ENCODE measurements around the gene FRG2.
"Not testable (repeated sequence)": the region's sequence is repeated elsewhere in the genome, so short reads cannot be mapped to it uniquely, and the experiment has no call there.

Gene FRG2

DNA sequence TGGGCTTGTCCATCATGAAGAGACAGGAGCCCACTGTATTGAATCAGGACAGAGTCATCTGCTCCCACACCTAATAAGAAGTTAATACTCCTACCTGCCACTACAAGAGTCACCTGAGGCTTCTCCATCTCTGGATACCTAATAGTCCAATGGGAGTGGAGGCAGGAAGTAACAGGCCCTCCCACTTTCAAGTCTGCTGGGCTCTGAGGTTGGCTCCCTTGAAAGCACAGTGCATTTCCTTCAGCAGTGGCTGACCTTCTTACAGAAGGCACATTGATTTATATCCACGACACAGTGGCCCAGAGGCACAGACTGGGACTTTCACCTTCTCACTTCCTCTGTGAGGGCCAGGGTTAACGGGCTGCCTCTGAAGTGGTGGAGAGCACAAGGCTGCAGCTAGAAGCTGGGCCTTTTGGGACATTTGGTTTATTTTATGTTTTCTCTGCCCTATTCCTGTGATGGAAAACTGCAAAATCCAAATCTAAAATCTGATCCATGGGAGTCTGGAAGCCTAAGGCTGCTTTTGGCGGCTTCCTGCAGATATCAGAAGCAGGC lies 38.1 kb downstream of the FRG2 start:
- H3K4me3 ChIP-seq (ENCODE audit: low read length), result no peak overlapping the region
- H3K27me3 ChIP-seq (ENCODE audit: control insufficient read depth, insufficient read depth, low read length), result no peaks in the 10 kb centered on the region

DNA sequence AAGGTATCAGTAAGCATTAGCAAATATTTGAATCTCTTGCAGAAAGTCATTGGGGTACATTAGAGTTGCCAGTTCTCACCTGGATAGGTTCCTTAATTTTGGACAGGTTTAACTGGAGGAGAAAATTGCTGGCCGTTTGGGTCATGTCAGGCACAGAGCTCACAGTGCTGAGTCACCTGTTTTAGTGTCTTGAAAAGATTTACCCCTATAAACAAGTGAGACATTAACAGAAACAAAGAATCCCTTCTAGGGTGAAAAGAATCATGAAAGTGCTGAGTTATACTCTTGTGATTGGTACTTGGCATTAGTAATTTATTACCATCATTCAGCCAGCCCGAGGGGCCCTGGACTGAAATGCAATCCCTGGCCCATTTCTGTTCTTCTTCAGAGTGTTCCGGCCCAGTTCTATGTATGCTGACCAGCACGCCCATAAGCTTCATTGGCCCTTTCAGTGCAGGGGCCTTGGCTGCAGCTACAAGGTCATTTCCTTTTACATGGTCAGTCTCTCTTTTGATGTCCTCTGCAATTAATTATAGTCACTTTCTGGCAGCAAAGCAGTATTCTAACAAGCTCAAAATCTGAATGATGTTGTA lies 41.3 kb downstream of the FRG2 start:
- H3K9me3 ChIP-seq (ENCODE audit: control insufficient read depth, low read length); H3K4me1 ChIP-seq (ENCODE audit: control insufficient read depth, insufficient read depth, low read length); H3K4me3 ChIP-seq (ENCODE audit: low read length); H3K36me3 ChIP-seq (ENCODE audit: control insufficient read depth, insufficient read depth, low read length); H3K9ac ChIP-seq (ENCODE audit: low read length); H3K27me3 ChIP-seq (ENCODE audit: control insufficient read depth, insufficient read depth, low read length): not testable (repeated sequence)

More for the DNA sequence above, 38.1 kb downstream of the FRG2 start:
- H3K36me3 ChIP-seq (ENCODE audit: control insufficient read depth, insufficient read depth, low read length), result no peaks in the 10 kb centered on the region
- no peaks in the 10 kb centered on the region for H3K9me3 ChIP-seq (ENCODE audit: control insufficient read depth, low read length)
- H3K4me1 ChIP-seq (ENCODE audit: control insufficient read depth, insufficient read depth, low read length), result no peaks in the 10 kb centered on the region
- no peak overlapping the region for H3K9ac ChIP-seq (ENCODE audit: low read length)

DNA sequence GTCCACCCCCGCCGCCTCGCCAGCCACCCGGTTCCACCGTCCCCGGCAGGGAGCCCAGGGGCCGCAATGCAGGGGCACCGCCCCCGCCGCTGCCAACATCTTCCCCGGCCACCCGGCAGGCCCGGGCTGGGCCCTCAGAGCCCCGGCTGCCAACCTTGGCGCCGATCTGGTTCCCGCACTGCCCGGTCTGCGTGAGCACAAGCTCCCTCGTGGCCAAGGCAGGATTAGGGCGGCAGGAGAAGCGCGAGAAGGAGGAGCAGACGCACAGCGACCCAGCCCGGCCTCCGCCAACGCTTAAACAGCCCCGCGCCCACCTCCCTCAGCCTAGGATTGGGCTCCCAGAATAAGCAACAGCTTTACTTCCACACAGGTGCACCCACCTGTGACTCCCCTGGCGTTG lies 42.4 kb downstream of the FRG2 start:
- not testable (repeated sequence) for H3K27me3 ChIP-seq (ENCODE audit: control insufficient read depth, insufficient read depth, low read length); H3K4me3 ChIP-seq (ENCODE audit: low read length); H3K9ac ChIP-seq (ENCODE audit: low read length); H3K36me3 ChIP-seq (ENCODE audit: control insufficient read depth, insufficient read depth, low read length); H3K9me3 ChIP-seq (ENCODE audit: control insufficient read depth, low read length); H3K4me1 ChIP-seq (ENCODE audit: control insufficient read depth, insufficient read depth, low read length)

DNA sequence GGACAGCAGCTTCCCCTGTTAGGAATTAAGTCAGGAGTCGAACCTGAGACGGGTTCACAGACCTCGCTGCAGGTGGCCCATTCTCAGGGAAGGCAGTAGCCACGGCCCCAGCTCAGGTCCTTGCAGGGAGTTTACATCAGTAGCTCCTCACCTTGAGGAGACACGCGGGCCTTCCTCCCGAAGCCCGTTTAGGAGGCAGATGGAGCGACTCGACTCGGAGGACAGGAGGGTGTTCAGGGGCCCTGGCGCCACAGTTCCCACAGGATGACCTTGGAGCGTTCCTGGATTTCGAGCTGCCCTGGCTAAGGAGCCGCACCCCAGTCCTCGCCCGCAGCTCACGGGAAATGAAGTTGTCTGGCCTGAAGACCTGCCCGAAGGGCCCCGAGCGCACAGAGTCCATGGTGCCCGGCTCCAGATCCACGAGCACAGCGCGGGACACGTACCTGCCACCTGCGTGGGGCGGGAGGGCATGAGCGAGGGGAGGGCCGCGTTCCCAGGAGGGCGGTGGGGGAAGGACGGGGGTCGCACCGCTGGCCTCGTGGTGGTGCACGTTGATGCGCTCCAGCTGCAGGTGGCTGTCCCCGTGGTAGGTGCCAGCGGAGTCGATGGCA lies 43.0 kb downstream of the FRG2 start:
- not testable (repeated sequence) for H3K4me3 ChIP-seq (ENCODE audit: low read length); H3K9ac ChIP-seq (ENCODE audit: low read length); H3K36me3 ChIP-seq (ENCODE audit: control insufficient read depth, insufficient read depth, low read length); H3K4me1 ChIP-seq (ENCODE audit: control insufficient read depth, insufficient read depth, low read length); H3K9me3 ChIP-seq (ENCODE audit: control insufficient read depth, low read length); H3K27me3 ChIP-seq (ENCODE audit: control insufficient read depth, insufficient read depth, low read length)

DNA sequence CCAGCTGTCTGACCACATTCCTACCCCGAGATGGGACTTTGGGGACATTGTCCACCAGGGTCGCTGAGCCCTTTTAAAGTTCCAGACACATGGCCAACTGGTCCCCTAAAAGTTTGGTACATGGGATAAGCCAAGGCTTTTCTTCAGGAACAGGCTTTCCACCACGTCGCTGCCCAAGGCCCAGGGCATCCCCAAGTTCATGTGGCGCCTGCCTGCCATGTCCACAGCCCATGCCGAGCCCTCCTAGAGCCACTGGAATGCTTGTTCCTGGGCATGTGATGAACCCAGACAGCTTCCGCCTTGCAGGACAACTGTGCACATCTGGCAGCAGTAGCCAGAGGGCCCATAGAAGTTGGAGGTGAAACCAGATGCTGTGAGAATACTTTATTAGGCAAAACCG lies 45.1 kb downstream of the FRG2 start:
- Histone ChIP-seq H3K9ac (ENCODE audit: low read length) (no peak overlapping the region), H3K9me3 (ENCODE audit: control insufficient read depth, low read length) (no peaks in the 10 kb centered on the region), H3K4me3 (ENCODE audit: low read length) (no peak overlapping the region), H3K36me3 (ENCODE audit: control insufficient read depth, insufficient read depth, low read length) (no peaks in the 10 kb centered on the region), H3K4me1 (ENCODE audit: control insufficient read depth, insufficient read depth, low read length) (no peaks in the 10 kb centered on the region), H3K27me3 (ENCODE audit: control insufficient read depth, insufficient read depth, low read length) (no peaks in the 10 kb centered on the region)

DNA sequence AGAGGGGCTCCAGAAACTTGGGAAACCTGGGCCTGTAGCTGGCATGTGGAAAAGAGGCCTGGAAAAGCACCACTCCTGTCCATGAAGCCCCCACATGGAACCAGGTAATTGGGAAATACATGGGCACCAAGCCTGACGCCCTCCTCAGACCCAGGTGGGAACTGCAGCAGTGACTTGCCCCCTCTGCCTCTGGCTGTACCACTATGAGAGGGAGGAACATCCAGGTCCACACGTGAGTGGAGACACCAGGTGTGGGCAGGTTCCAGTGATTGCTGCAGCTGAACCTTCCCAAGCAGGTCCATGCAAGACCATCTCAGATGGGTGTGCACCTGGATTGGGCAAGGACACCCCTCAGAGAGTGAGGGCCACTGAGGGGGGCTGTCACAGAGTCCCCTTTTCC lies 46.8 kb downstream of the FRG2 start:
- H3K9ac ChIP-seq (ENCODE audit: low read length); H3K9me3 ChIP-seq (ENCODE audit: control insufficient read depth, low read length); H3K27me3 ChIP-seq (ENCODE audit: control insufficient read depth, insufficient read depth, low read length); H3K4me3 ChIP-seq (ENCODE audit: low read length); H3K36me3 ChIP-seq (ENCODE audit: control insufficient read depth, insufficient read depth, low read length); H3K4me1 ChIP-seq (ENCODE audit: control insufficient read depth, insufficient read depth, low read length): not testable (repeated sequence)

DNA sequence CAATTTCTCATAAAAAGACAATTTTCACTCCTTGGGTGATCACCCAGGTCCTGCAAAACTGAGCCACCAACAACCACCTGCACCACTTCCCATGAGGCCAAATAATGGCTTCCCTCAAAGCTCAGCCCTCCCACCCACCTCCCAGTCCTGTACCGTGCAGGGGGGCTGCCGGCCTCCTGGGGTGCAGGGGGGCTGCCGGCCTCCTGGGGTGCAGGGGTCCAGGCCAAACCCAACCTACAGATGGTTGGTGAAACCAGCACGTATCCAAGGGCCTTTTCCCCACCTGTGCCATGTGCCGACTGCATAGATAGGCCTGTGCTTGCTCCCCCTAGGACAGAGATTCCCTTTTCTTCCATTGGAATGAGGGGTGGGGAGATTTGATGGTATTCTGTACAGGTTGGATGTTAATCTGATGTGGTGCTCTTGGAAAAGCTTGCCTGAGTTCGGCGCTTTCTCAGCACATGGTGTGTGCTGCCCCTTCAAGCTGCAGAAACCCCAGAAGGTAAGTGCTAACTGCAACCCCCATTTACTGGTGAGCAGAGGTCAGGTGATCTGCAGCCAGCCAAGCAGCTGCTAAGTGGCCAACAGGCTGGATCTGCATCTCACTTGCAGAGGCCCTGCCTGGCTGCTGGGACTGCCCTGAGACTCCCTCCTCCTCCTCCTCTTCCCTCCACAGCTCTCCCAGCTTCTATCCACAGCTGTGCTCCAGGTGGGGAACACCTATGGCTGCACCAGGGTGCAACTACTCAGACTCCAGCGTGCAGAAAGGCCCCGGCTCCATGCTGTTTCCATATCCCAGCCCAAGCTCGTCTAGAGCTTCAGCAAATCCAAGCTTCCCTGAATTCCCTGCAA lies 47.6 kb downstream of the FRG2 start:
- Histone ChIP-seq H3K9me3 (ENCODE audit: control insufficient read depth, low read length) (no peaks in the 10 kb centered on the region), H3K4me1 (ENCODE audit: control insufficient read depth, insufficient read depth, low read length) (no peaks in the 10 kb centered on the region), H3K27me3 (ENCODE audit: control insufficient read depth, insufficient read depth, low read length) (no peaks in the 10 kb centered on the region), H3K4me3 (ENCODE audit: low read length) (no peak overlapping the region), H3K36me3 (ENCODE audit: control insufficient read depth, insufficient read depth, low read length) (no peaks in the 10 kb centered on the region), H3K9ac (ENCODE audit: low read length) (no peak overlapping the region)

Data from mucosa of stomach (tissue), 1 donor.